Stimulated activated CD8-positive, alpha-beta memory T cell treated with anti-CD3 and anti-CD28 coated beads, Interleukin-7, amount 100 ng/mL, for 1 hour (primary cell): ENCODE data around the gene VASH2.
"Not testable (repeated sequence)": the region's sequence is repeated elsewhere in the genome, so short reads cannot be mapped to it uniquely, and the experiment has no call there.

Experiments
- DNase-seq, 2 donors: peaks; one replicate each; pipeline ENCODE4 v3.0.0-alpha.2; 2020; ENCODE audit warnings: low read depth in 2 of 2

The VASH2 gene

GRCh38 chr1:212957546-212957945 is 7.2 kb downstream of the VASH2 start:
- no peak for DNase-seq

GRCh38 chr1:212958175-212958574 is 7.8 kb downstream of the VASH2 start:
- no peak for DNase-seq

DNA sequence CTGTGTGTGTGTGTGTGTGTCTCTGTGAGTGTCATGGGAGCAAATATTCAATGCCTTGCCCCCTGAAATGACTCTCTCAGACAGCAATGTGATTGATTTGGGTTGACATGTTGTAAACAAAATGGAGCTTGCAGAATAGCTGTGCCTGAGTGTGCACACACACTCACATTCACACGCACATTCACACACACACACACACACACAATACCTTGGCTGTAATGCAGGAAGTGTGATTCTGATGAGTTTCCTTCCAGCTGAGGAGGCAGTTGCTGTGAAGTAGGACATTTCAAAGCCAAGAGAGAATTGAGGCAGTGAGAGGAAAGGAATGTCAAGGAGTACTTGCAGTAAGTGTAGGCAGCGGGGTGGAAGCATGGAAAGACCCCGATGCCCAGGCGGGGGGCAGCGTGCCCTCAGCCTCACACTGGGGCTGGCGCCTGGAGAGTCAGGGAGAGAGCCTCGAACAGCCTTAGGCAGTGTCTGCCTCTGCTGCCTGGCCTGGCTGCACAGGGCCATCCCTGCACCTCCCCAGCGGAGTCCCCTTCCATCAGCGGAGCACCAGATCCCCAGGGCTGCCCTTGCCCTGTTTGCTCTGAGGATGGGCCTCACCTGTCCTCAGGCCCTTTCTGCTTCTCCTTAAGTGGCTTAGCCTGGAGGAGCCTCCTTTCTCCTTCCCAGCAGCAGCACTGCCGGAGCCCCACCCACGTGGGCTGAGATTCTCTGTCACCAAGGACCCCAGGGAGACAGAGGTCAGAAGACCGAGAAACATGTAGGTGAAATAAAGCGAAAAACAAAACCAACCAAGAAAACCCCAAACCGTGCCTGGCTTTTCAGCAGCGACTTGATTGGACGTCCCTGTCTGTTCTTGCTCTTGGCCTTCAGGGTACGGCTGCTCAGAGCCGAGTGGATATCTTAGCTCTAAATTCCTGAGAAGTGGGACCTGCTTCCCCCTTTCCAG is 9.2 kb downstream of the VASH2 start:
- DNase-seq: no peak

DNA sequence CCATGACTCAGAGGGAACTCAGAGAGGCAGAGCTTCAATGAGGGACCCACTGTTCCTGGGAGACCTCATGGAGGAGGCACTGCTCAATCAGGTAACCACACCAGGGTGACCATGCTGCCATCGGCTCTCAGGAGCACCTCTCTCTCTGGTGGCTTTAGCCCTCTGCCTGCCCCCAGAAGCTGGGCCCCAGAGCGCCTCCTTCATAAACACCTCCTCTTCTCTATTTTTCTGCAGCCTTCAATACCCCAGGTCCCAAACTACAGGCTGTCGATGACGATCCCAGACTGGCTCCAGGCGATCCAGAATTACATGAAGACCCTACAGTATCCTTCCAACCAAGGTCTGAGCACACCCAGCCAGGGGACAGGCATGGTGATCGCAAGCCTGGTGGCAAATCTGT is 10.6 kb downstream of the VASH2 start:
- no peak for DNase-seq

GRCh38 chr1:212962509-212962908 is 12.2 kb downstream of the VASH2 start:
- no peak for DNase-seq

- no peak for DNase-seq
Observed at GRCh38 chr1:212964102-212964501, 13.8 kb downstream of the VASH2 start.

DNA sequence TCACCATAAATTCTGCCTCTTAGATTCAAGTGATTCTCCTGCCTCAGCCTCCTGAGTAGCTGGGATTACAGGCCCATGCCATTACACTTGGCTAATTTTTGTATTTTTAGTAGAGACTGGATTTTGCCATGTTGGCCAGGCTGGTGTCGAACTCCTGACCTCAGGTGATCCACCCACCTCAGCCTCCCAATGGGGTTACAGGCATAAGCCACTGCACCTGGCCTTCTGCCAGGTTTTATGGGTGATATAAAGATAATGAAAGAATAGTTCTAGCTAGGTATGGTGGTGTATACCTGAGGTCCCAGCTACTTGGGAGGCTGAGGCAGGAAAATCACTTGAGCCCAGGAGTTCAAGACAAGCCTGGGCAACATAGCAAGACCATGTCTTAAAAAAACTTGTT is 14.7 kb downstream of the VASH2 start:
- DNase-seq: not testable (repeated sequence)

- no peak for DNase-seq
Observed at GRCh38 chr1:212966616-212967015, 16.3 kb downstream of the VASH2 start.

- no peak for DNase-seq
Observed at GRCh38 chr1:212967801-212968200, 17.5 kb downstream of the VASH2 start.

DNA sequence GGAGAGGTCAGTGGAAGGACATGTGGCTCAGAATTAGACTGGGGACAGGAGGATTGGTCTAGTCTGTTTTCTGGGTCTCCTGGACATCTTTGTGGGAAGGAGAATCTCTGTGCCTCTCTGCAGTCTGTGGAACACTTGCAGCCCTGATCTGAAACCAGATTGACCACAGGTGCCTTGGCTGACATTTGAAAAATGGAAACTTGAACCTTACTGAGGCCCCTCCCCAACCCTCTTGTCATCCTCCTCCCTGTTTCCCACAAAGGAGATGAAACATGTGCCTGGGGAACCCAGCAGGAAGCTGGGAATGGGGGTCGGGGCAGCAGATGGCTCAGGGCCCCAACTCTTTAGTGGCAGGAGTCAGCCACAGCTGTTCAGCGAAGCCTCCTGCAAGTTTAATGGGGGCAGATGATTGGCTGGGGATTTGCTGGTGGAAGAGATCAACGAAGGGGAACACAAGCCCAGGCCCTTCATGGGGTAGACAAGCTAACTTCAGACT is 18.1 kb downstream of the VASH2 start:
- DNase-seq: no peak

- no peak for DNase-seq
Observed at GRCh38 chr1:212970085-212970484, 19.7 kb downstream of the VASH2 start.

DNA sequence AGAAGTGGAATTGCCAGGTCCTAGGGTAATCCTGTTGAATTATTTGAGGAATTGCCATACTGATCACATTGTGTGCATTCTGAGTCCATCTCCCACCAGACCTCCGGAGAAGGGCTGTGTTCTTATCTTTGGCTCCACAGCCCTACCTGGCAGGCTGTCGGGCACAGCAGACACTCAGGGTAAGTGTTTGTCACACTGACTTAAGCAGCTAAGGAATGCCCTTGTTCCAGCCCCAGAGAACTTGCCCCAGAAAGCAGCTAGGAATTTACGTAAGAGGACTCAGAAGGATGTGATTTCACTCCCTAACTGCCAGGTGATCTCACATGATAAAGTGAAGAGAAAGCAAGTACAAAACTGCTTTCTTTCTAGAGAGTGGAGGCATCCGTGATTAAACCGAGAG is 21.0 kb downstream of the VASH2 start:
- DNase-seq: no peak

- DNase-seq: no peak
Observed at GRCh38 chr1:212973426-212973825, 23.1 kb downstream of the VASH2 start.

- DNase-seq: no peak
Observed at GRCh38 chr1:212973899-212974298, 23.6 kb downstream of the VASH2 start.

GRCh38 chr1:212974711-212975110 is 24.4 kb downstream of the VASH2 start:
- no peak for DNase-seq

DNA sequence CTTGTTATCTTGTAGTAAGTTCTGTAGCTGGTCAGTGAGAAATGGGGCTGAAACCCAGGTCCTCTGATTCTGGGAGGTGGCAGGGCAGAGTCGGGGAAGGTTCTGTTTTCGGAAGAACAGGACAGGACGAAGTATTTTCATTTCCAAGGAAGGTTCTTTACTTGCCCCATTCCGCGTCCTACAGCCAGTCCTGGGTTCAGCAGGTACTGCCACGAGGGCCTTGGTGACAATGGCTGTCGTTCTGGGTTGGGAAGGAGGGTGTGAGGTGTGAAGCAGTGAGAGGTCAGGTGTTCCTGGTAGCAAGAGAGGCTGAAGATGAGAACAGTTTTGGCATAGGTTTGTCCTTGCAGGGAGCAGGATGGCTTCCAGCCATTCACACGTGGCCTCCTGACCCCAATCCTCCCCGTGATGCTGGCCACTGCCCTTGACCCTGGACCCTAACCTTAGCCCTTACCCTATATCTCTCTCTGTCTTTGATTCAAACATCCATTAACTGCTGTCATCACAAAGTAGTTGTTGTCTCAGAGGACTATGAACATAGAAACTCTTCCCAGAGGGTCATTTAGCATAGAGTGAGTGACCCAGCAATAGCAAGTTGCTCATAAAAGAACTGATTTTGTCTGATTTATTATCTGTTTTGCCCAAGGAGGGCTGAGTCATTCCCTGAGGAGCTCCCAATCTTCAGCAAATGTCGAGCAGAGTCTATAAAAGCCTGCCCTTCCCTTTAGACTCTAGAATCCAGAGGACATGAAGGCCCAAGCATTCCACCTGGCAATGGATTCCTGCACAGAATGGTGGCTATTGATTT is 25.0 kb downstream of the VASH2 start:
- no peak for DNase-seq

- DNase-seq: no peak
Observed at GRCh38 chr1:212976586-212976985, 26.2 kb downstream of the VASH2 start.

GRCh38 chr1:212977781-212978645 is 27.7 kb downstream of the VASH2 start:
- DNase-seq: no peak

DNA sequence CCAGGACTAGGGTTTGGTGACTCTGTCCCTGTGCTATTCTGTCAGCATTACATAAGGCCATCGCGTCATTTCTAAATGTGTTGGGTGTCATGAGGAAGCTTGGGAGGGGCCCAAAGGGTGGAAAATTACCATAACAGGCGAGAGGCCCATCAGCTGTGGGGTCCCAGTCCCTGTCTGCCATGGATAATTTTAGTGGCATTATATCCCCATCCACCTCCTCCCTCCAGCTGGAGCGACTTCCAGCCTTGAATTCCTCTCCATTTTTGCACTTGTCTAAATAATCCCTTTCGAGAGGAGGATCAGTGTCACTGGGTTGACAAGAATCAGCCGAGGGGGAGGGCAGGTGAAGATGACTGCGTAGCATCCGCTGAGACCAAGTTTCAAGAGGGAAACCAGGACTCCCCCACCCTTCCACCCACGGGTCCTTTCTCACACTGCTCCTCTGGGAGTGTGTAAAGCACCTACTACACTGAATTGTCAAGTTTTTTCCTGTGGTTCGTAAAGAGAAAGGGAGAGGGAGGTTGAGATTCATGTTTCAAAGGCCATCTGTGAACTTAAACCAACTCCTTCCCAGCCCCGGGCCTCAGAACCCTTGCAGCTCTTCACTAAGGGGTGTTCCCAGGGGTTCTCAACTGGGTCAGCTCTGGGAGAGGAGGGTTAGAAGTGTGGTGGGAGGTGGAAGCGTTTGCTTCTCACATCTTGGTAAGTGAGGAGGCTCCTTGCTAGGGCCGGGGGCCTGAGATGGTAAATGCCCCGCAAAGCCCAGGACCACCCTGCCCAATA is 29.2 kb downstream of the VASH2 start:
- DNase-seq: no peak

GRCh38 chr1:212980123-212980785 is 29.9 kb downstream of the VASH2 start:
- no peak for DNase-seq
